GM18511 (cell line): ENCODE data around the gene ATXN1.
"Not testable (repeated sequence)": the region's sequence is repeated elsewhere in the genome, so short reads cannot be mapped to it uniquely, and the experiment has no call there.

Experiments used
- ATAC-seq: cut with Tn5 transposase; IDR thresholded peaks from one replicate; pipeline ENCODE4 v1.9.1; 2021; ENCODE audit warnings: mild to moderate bottlenecking, moderate library complexity; ENCODE audit not compliant: unreplicated experiment

Gene ATXN1

GRCh38 chr6:16277101-16277981 lies 483.9 kb downstream of the ATXN1 start:
- no peak for ATAC-seq

GRCh38 chr6:16274885-16275589 lies 486.2 kb downstream of the ATXN1 start:
- ATAC-seq, result no peak

GRCh38 chr6:16274483-16274882 lies 486.8 kb downstream of the ATXN1 start:
- no peak for ATAC-seq

GRCh38 chr6:16273256-16273655 lies 488.0 kb downstream of the ATXN1 start:
- ATAC-seq, result no peak

GRCh38 chr6:16272201-16272600 lies 489.1 kb downstream of the ATXN1 start:
- no peak for ATAC-seq

GRCh38 chr6:16271428-16271827 lies 489.8 kb downstream of the ATXN1 start:
- ATAC-seq, result no peak

- ATAC-seq, result no peak
Measured at GRCh38 chr6:16270178-16270794, 491.0 kb downstream of the ATXN1 start.

GRCh38 chr6:16269442-16270070 lies 491.7 kb downstream of the ATXN1 start:
- not testable (repeated sequence) for ATAC-seq

- no peak for ATAC-seq
Measured at GRCh38 chr6:16267428-16268263, 493.6 kb downstream of the ATXN1 start.

- ATAC-seq, result no peak
Measured at GRCh38 chr6:16265351-16266341, 495.6 kb downstream of the ATXN1 start.

- no peak for ATAC-seq
Measured at GRCh38 chr6:16264785-16265184, 496.5 kb downstream of the ATXN1 start.

GRCh38 chr6:16263464-16264099 lies 497.7 kb downstream of the ATXN1 start:
- ATAC-seq, result not testable (repeated sequence)

- not testable (repeated sequence) for ATAC-seq
Measured at GRCh38 chr6:16262773-16263172, 498.5 kb downstream of the ATXN1 start.

GRCh38 chr6:16260602-16261001 lies 500.7 kb downstream of the ATXN1 start:
- ATAC-seq, result not testable (repeated sequence)

GRCh38 chr6:16259604-16260003 lies 501.7 kb downstream of the ATXN1 start:
- ATAC-seq, result not testable (repeated sequence)

GRCh38 chr6:16258709-16259075 lies 502.6 kb downstream of the ATXN1 start:
- no peak for ATAC-seq

- no peak for ATAC-seq
Measured at GRCh38 chr6:16257999-16258708, 503.1 kb downstream of the ATXN1 start.

- ATAC-seq, result no peak
Measured at GRCh38 chr6:16256781-16257180, 504.5 kb downstream of the ATXN1 start.
